SK-N-SH treated with all-trans-retinoic acid at 6 μM for 48 hours (cell line): ENCODE measurements around the gene ZIK1.

ENCODE experiments used
- ATAC-seq: fragments of 200-7000 bp; cut with Tn5 transposase; 3 replicates; pipeline ENCODE4 v1.9.1; 2020; ENCODE audit warnings: mild to moderate bottlenecking, moderate library complexity
- BACH2 ChIP-seq: fragments of 250-450 bp; sonication (Bioruptor Pico); IDR thresholded peaks from 2 replicates; pipeline ENCODE4 v1.9.0; 2021; ENCODE audit warnings: mild to moderate bottlenecking, borderline replicate concordance
- CREB5 ChIP-seq: fragments of 250-450 bp; sonication (Bioruptor Pico); IDR thresholded peaks from 2 replicates; pipeline ENCODE4 v1.5.1; 2020; ENCODE audit warnings: low read depth, mild to moderate bottlenecking, moderate library complexity
- CSDC2 ChIP-seq: fragments of 250-450 bp; sonication (Bioruptor Pico); IDR thresholded peaks from 2 replicates; pipeline ENCODE4 v1.5.0; 2020; ENCODE audit warnings: mild to moderate bottlenecking, moderate library complexity
- CSRNP3 ChIP-seq: fragments of 250-450 bp; sonication (Bioruptor Pico); IDR thresholded peaks from 2 replicates; pipeline ENCODE4 v1.5.1; 2021; ENCODE audit warnings: mild to moderate bottlenecking, moderate library complexity
- ESRRG ChIP-seq: fragments of 250-450 bp; sonication (Bioruptor Pico); IDR thresholded peaks from 2 replicates; pipeline ENCODE4 v1.6.1; 2021; ENCODE audit warnings: mild to moderate bottlenecking
- GLIS3 ChIP-seq: fragments of 250-450 bp; sonication (Bioruptor Pico); IDR thresholded peaks from 2 replicates; pipeline ENCODE4 v1.5.0; 2020; ENCODE audit warnings: mild to moderate bottlenecking, moderate library complexity
- OSR1 ChIP-seq: fragments of 250-450 bp; sonication (Bioruptor Pico); IDR thresholded peaks from 2 replicates; pipeline ENCODE4 v1.8.0; 2022; ENCODE audit warnings: moderate library complexity, mild to moderate bottlenecking, inconsistent platforms
- PATZ1 ChIP-seq: fragments of 250-450 bp; sonication (Bioruptor Pico); IDR thresholded peaks from 2 replicates; pipeline ENCODE4 v1.8.0; 2020; ENCODE audit warnings: mild to moderate bottlenecking, moderate library complexity, borderline replicate concordance
- POU6F1 ChIP-seq: fragments of 250-450 bp; sonication (Bioruptor Pico); IDR thresholded peaks from 2 replicates; pipeline ENCODE4 v1.8.0; 2021; ENCODE audit warnings: low read depth, mild to moderate bottlenecking, moderate library complexity, borderline replicate concordance
- SNAI2 ChIP-seq: fragments of 250-450 bp; sonication (Bioruptor Pico); IDR thresholded peaks from 2 replicates; pipeline ENCODE4 v1.5.0; 2020; ENCODE audit warnings: mild to moderate bottlenecking, moderate library complexity
- TCF4 ChIP-seq: fragments of 250-450 bp; sonication (Bioruptor Pico); IDR thresholded peaks from 2 replicates; pipeline ENCODE4 v1.8.0; 2021; ENCODE audit warnings: mild to moderate bottlenecking, moderate library complexity, borderline replicate concordance
- TOX ChIP-seq: fragments of 250-450 bp; sonication (Bioruptor Pico); IDR thresholded peaks from 2 replicates; pipeline ENCODE4 v1.8.0; 2021; ENCODE audit warnings: mild to moderate bottlenecking, moderate library complexity, borderline replicate concordance
- TSHZ2 ChIP-seq: fragments of 250-450 bp; sonication (Bioruptor Pico); IDR thresholded peaks from 2 replicates; pipeline ENCODE4 v1.5.0; 2020; ENCODE audit warnings: mild to moderate bottlenecking, moderate library complexity
- ZC3H10 ChIP-seq: fragments of 250-450 bp; sonication (Bioruptor Pico); IDR thresholded peaks from 2 replicates; pipeline ENCODE4 v1.5.1; 2021; ENCODE audit warnings: mild to moderate bottlenecking, moderate library complexity
- ZNF565 ChIP-seq: fragments of 450-650 bp; formaldehyde crosslinking; conservative IDR thresholded peaks from 2 replicates; pipeline ENCODE4 v1.5.0; 2020; ENCODE audit warnings: low read depth, mild to moderate bottlenecking, moderate library complexity
- ZNF70 ChIP-seq: fragments of 450-650 bp; formaldehyde crosslinking; IDR thresholded peaks from 2 replicates; pipeline ENCODE4 v1.5.0; 2020; ENCODE audit warnings: mild to moderate bottlenecking, moderate library complexity

ZIK1 gene

GRCh38 chr19:57558525-57558924 is 25.4 kb upstream of the ZIK1 start (continued):
- no peak for TF ChIP-seq TSHZ2 (CRISPR knock-in tag)
- no peak for TF ChIP-seq TCF4 (CRISPR knock-in tag)
- no peak for TF ChIP-seq CREB5 (CRISPR knock-in tag)
- no peak for TF ChIP-seq SNAI2
- TF ChIP-seq CSRNP3 (CRISPR knock-in tag) = no peak
- TF ChIP-seq, all 23 proteins: peak for 0

- no peak for TF ChIP-seq CSRNP3 (CRISPR knock-in tag)
- peak; percentile 67 for ATAC-seq
Measured at GRCh38 chr19:57559008-57559403, 24.9 kb upstream of the ZIK1 start.

- TF ChIP-seq ESRRG (CRISPR knock-in tag) (no peak), CSDC2 (CRISPR knock-in tag) (no peak), ZNF70 (CRISPR knock-in tag) (no peak), OSR1 (CRISPR knock-in tag) (no peak), ZNF565 (CRISPR knock-in tag) (no peak), PATZ1 (CRISPR knock-in tag) (no peak), POU6F1 (CRISPR knock-in tag) (no peak), BACH2 (CRISPR knock-in tag) (no peak), GLIS3 (CRISPR knock-in tag) (no peak), TOX (CRISPR knock-in tag) (no peak), TCF4 (CRISPR knock-in tag) (no peak), CSRNP3 (CRISPR knock-in tag) (no peak), CREB5 (CRISPR knock-in tag) (no peak), ZC3H10 (no peak), SNAI2 (no peak), TSHZ2 (CRISPR knock-in tag) (no peak)
- TF ChIP-seq, all 23 proteins: peak for 0
- ATAC-seq = peak; percentile 100
Measured at GRCh38 chr19:57559404-57560025, 24.4 kb upstream of the ZIK1 start, which contains the start of gene ZNF550. TSS of gene ZNF550 (minus strand) at chr19:57559863. CDS start at chr19:57559682, 181 bp downstream.
